ENCODE measurements around the gene DISC1.

Gene DISC1

GRCh38 chr1:231708394-231708793 is 81.8 kb downstream of the DISC1 start:
- no peak overlapping the region for H3K9ac ChIP-seq (ENCODE audit: low read length)
- no peaks in the 10 kb centered on the region for H3K36me3 ChIP-seq (ENCODE audit: control insufficient read depth, insufficient read depth, low read length, severe bottlenecking)
- H3K27me3 ChIP-seq (replicated peaks; ENCODE audit: control insufficient read depth, insufficient read depth, low read length): no peaks in the 10 kb centered on the region
- peaks cover 3% of the 10 kb centered on the region for H3K4me1 ChIP-seq (ENCODE audit: control insufficient read depth, insufficient read depth, low read length)
- DNase-seq (ENCODE audit: low read depth): no peak
- no peak overlapping the region for H3K4me3 ChIP-seq (ENCODE audit: low read length)
- no peaks in the 10 kb centered on the region for H3K9me3 ChIP-seq (ENCODE audit: control insufficient read depth, low read length)

- Histone ChIP-seq H3K9me3 (ENCODE audit: control insufficient read depth, low read length) (no peaks in the 10 kb centered on the region), H3K36me3 (ENCODE audit: control insufficient read depth, insufficient read depth, low read length, severe bottlenecking) (no peaks in the 10 kb centered on the region), H3K4me1 (ENCODE audit: control insufficient read depth, insufficient read depth, low read length) (no peaks in the 10 kb centered on the region), H3K9ac (ENCODE audit: low read length) (no peak overlapping the region), H3K27me3 (replicated peaks; ENCODE audit: control insufficient read depth, insufficient read depth, low read length) (no peaks in the 10 kb centered on the region), H3K4me3 (ENCODE audit: low read length) (no peak overlapping the region)
- no peak for DNase-seq (ENCODE audit: low read depth)
Measured at GRCh38 chr1:231714440-231714839, 87.8 kb downstream of the DISC1 start.

DNA sequence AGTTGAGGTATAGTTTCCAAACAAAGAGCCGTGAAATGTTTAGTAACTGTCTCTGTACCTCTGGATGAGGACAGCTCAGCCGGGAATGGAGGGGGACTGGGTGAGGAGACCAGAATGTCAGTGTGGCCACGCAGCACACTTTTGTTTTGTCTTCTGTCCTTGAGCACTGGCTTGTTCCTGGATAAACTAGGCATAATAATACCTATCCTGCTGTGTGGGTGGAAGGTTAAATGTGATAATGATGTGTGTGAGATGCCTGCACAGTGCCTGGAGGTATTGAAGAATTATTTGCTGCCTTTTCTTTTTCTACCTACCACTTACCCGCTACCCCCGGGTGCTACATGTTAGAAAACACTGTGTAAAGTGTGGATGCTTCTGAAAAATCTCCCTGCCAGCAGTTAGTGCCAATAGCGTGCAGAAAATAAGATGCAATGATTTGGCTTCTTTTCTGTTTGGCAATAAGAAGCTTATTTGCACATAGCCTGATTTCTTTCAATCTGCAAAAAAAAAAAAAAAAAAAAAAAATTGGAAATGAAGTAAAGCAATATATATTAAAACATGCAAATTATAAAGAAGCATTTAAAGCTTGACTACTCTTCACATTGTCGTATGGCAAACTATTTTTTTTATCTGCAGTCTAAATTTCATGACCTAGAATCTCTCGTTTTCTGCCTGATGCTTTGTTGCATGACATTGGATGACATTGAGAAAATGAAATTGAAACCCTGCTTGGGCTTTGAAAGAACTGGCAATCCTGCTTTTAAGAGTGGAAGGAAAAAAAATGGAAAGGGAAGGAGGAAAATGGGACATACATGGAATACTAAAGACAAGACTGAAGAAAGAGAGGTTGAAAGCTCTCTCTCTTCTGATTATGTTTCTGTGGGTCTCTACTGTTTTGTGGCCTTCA is 89.5 kb downstream of the DISC1 start:
- H3K36me3 ChIP-seq (ENCODE audit: control insufficient read depth, insufficient read depth, low read length, severe bottlenecking): no peaks in the 10 kb centered on the region
- no peaks in the 10 kb centered on the region for H3K27me3 ChIP-seq (replicated peaks; ENCODE audit: control insufficient read depth, insufficient read depth, low read length)
- H3K4me3 ChIP-seq (ENCODE audit: low read length): no peak overlapping the region
- H3K9me3 ChIP-seq (ENCODE audit: control insufficient read depth, low read length): no peaks in the 10 kb centered on the region
- DNase-seq (ENCODE audit: low read depth): no peak
- no peaks in the 10 kb centered on the region for H3K4me1 ChIP-seq (ENCODE audit: control insufficient read depth, insufficient read depth, low read length)
- H3K9ac ChIP-seq (ENCODE audit: low read length): no peak overlapping the region

- DNase-seq (ENCODE audit: low read depth): no peak
- Histone ChIP-seq H3K9ac (ENCODE audit: low read length) (no peak overlapping the region), H3K4me1 (ENCODE audit: control insufficient read depth, insufficient read depth, low read length) (no peaks in the 10 kb centered on the region), H3K9me3 (ENCODE audit: control insufficient read depth, low read length) (no peaks in the 10 kb centered on the region), H3K4me3 (ENCODE audit: low read length) (no peak overlapping the region), H3K36me3 (ENCODE audit: control insufficient read depth, insufficient read depth, low read length, severe bottlenecking) (no peaks in the 10 kb centered on the region), H3K27me3 (replicated peaks; ENCODE audit: control insufficient read depth, insufficient read depth, low read length) (no peaks in the 10 kb centered on the region)
Measured at GRCh38 chr1:231716879-231717278, 90.3 kb downstream of the DISC1 start.

GRCh38 chr1:231719485-231720183 is 93.0 kb downstream of the DISC1 start:
- no peak for DNase-seq (ENCODE audit: low read depth)
- H3K27me3 ChIP-seq (replicated peaks; ENCODE audit: control insufficient read depth, insufficient read depth, low read length): no peaks in the 10 kb centered on the region

GRCh38 chr1:231720652-231721325 is 94.2 kb downstream of the DISC1 start:
- Histone ChIP-seq H3K36me3 (ENCODE audit: control insufficient read depth, insufficient read depth, low read length, severe bottlenecking) (no peaks in the 10 kb centered on the region), H3K4me1 (ENCODE audit: control insufficient read depth, insufficient read depth, low read length) (no peaks in the 10 kb centered on the region), H3K4me3 (ENCODE audit: low read length) (no peak overlapping the region), H3K27me3 (replicated peaks; ENCODE audit: control insufficient read depth, insufficient read depth, low read length) (no peaks in the 10 kb centered on the region), H3K9ac (ENCODE audit: low read length) (no peak overlapping the region), H3K9me3 (ENCODE audit: control insufficient read depth, low read length) (no peaks in the 10 kb centered on the region)
- no peak for DNase-seq (ENCODE audit: low read depth)

More at GRCh38 chr1:231719485-231720183, 93.0 kb downstream of the DISC1 start:
- H3K9me3 ChIP-seq (ENCODE audit: control insufficient read depth, low read length): no peaks in the 10 kb centered on the region
- H3K36me3 ChIP-seq (ENCODE audit: control insufficient read depth, insufficient read depth, low read length, severe bottlenecking): no peaks in the 10 kb centered on the region
- H3K9ac ChIP-seq (ENCODE audit: low read length): no peak overlapping the region
- no peak overlapping the region for H3K4me3 ChIP-seq (ENCODE audit: low read length)
- H3K4me1 ChIP-seq (ENCODE audit: control insufficient read depth, insufficient read depth, low read length): no peaks in the 10 kb centered on the region

DNA sequence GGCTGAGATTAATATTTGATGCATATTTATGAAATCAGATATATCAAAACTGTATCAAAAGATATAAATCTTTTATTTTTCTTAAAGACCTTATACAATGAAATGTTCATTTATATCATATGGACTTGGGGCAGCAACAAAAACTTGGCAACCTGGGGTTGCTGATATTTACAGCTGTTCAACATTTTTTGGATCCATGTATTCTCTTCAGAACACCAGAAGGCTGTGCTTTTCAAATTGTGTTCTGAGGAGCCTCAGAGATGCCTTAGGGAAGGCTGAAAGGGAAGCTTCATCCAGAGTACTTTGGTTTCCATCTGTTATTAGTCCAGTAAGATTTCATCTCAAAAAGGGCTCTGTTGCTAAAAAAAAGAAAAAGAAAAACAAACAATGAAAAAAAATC is 94.8 kb downstream of the DISC1 start:
- no peak for DNase-seq (ENCODE audit: low read depth)
- H3K4me1 ChIP-seq (ENCODE audit: control insufficient read depth, insufficient read depth, low read length): no peaks in the 10 kb centered on the region
- H3K4me3 ChIP-seq (ENCODE audit: low read length): no peak overlapping the region
- no peak overlapping the region for H3K9ac ChIP-seq (ENCODE audit: low read length)
- H3K9me3 ChIP-seq (ENCODE audit: control insufficient read depth, low read length): no peaks in the 10 kb centered on the region
- H3K36me3 ChIP-seq (ENCODE audit: control insufficient read depth, insufficient read depth, low read length, severe bottlenecking): no peaks in the 10 kb centered on the region
- H3K27me3 ChIP-seq (replicated peaks; ENCODE audit: control insufficient read depth, insufficient read depth, low read length): no peaks in the 10 kb centered on the region

DNA sequence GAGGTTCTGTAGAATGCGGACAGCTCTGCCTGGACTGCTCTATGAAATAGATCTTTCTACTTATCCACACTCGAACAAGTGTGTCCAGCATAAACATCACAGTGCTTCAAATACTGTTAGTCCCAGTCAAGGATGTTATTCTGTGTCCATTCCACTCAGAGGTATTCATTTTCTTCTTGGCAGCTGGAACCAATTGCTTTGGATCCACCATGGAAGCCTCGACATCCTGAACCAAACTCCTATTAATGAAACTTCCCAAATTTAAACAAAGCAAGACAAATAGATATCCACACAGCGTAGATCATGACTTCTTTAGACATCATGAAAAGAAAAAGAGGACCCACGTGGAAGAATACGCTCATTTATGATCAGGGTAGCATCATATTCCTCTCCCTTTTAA is 95.8 kb downstream of the DISC1 start:
- no peak overlapping the region for H3K4me3 ChIP-seq (ENCODE audit: low read length)
- no peaks in the 10 kb centered on the region for H3K36me3 ChIP-seq (ENCODE audit: control insufficient read depth, insufficient read depth, low read length, severe bottlenecking)
- H3K27me3 ChIP-seq (replicated peaks; ENCODE audit: control insufficient read depth, insufficient read depth, low read length): no peaks in the 10 kb centered on the region
- H3K4me1 ChIP-seq (ENCODE audit: control insufficient read depth, insufficient read depth, low read length): no peaks in the 10 kb centered on the region
- no peaks in the 10 kb centered on the region for H3K9me3 ChIP-seq (ENCODE audit: control insufficient read depth, low read length)
- DNase-seq (ENCODE audit: low read depth): no peak
- no peak overlapping the region for H3K9ac ChIP-seq (ENCODE audit: low read length)

DNA sequence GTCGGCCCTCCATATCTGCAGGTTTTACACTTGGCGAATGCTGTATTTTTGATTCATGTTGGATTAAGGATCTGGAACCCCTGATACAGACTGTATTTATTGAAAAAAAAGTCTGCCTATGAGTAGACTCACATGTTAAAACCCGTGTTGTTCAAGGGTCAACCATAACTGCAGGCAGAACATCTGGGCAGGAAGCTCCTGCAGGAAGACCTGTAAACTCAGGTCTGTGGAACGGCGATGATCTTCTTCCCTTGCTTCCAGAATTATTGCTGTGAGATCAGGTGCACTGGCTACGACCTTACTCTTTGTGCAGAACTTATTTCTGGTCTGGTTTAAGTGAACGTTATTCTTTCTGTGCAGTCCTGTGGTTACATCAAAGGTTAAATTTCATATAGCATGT is 96.6 kb downstream of the DISC1 start:
- Histone ChIP-seq H3K4me1 (ENCODE audit: control insufficient read depth, insufficient read depth, low read length) (no peaks in the 10 kb centered on the region), H3K27me3 (replicated peaks; ENCODE audit: control insufficient read depth, insufficient read depth, low read length) (no peaks in the 10 kb centered on the region), H3K36me3 (ENCODE audit: control insufficient read depth, insufficient read depth, low read length, severe bottlenecking) (no peaks in the 10 kb centered on the region), H3K4me3 (ENCODE audit: low read length) (no peak overlapping the region), H3K9me3 (ENCODE audit: control insufficient read depth, low read length) (no peaks in the 10 kb centered on the region), H3K9ac (ENCODE audit: low read length) (no peak overlapping the region)
- no peak for DNase-seq (ENCODE audit: low read depth)

DNA sequence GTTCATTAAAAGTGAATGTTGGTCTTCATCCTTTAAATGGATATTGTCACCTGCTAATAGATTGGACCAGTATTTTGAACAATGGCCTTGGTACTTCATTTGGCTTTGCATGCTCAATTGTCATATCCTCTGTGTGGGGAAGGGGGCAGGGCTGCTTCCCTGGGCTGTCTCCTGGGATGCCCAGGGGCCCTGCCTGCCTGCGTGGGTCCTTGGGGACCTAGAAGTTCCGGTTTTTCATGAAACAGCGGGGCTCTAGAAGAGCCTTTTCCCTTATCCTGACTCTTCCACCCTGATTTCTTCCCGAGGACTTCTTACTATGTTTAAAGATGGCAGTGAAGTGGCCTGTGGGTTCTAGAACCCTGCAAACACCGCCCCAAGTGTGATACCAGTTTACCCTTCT is 97.5 kb downstream of the DISC1 start:
- no peak for DNase-seq (ENCODE audit: low read depth)
- Histone ChIP-seq H3K9ac (ENCODE audit: low read length) (no peak overlapping the region), H3K36me3 (ENCODE audit: control insufficient read depth, insufficient read depth, low read length, severe bottlenecking) (no peaks in the 10 kb centered on the region), H3K27me3 (replicated peaks; ENCODE audit: control insufficient read depth, insufficient read depth, low read length) (no peaks in the 10 kb centered on the region), H3K4me3 (ENCODE audit: low read length) (no peak overlapping the region), H3K9me3 (ENCODE audit: control insufficient read depth, low read length) (no peaks in the 10 kb centered on the region), H3K4me1 (ENCODE audit: control insufficient read depth, insufficient read depth, low read length) (no peaks in the 10 kb centered on the region)
